Neural progenitor cell (in vitro differentiated cells): ENCODE results near the gene CDX2. TPM values are rescaled to one million over a fixed set of nuclear protein-coding genes. Genes with fewer than 3 reads are reported as not detected.

Experiments used
- DNase-seq: peaks from one replicate; pipeline ENCODE4 v3.0.0-alpha.2; 2016; ENCODE audit warnings: low spot score
- H2AFZ ChIP-seq: fragments of 200-600 bp; sonication (generic); replicated peaks from 2 replicates; pipeline ENCODE4 v1.6.1; 2016; ENCODE audit warnings: antibody characterized with exemption
- H3F3A ChIP-seq: fragments of 200-600 bp; sonication (generic); 2 replicates; pipeline ENCODE4 v1.6.1; 2016; ENCODE audit warnings: antibody characterized with exemption, low read depth
- H3K27ac ChIP-seq: fragments of 200-600 bp; sonication (generic); 2 replicates; pipeline ENCODE4 v1.5.1; 2016; ENCODE audit warnings: mild to moderate bottlenecking
- H3K27me3 ChIP-seq: fragments of 200-600 bp; sonication (generic); 2 replicates; pipeline ENCODE4 v1.6.1; 2016; ENCODE audit warnings: mild to moderate bottlenecking, moderate library complexity
- H3K36me3 ChIP-seq: fragments of 200-600 bp; sonication (generic); 2 replicates; pipeline ENCODE4 v1.5.1; 2016
- H3K4me1 ChIP-seq: fragments of 200-600 bp; sonication (generic); 2 replicates; pipeline ENCODE4 v1.6.1; 2016; ENCODE audit warnings: mixed run types
- H3K4me2 ChIP-seq: fragments of 200-600 bp; sonication (generic); 2 replicates; pipeline ENCODE4 v1.6.1; 2016
- H3K4me3 ChIP-seq: fragments of 200-600 bp; sonication (generic); 2 replicates; pipeline ENCODE4 v1.5.1; 2016
- H3K79me2 ChIP-seq: fragments of 200-600 bp; sonication (generic); 2 replicates; pipeline ENCODE4 v1.6.1; 2016; ENCODE audit warnings: low read depth
- H3K9ac ChIP-seq: fragments of 200-600 bp; sonication (generic); 2 replicates; pipeline ENCODE4 v1.6.1; 2016
- H3K9me3 ChIP-seq: fragments of 200-600 bp; sonication (generic); 2 replicates; pipeline ENCODE4 v1.5.1; 2016; ENCODE audit warnings: low read depth
- H4K20me1 ChIP-seq: fragments of 200-600 bp; sonication (generic); 2 replicates; pipeline ENCODE4 v1.6.1; 2016; ENCODE audit warnings: low read depth
- H3K27ac Mint-ChIP-seq: 3 replicates; pipeline ENCODE4 v1.8.0; 2021; ENCODE audit warnings: mixed read lengths
- H3K27me3 Mint-ChIP-seq: 2 replicates; pipeline ENCODE4 v1.8.0; 2022; ENCODE audit warnings: low read depth, mild to moderate bottlenecking, inconsistent platforms, moderate library complexity, mixed read lengths; ENCODE audit not compliant: insufficient read depth
- H3K36me3 Mint-ChIP-seq: 3 replicates; pipeline ENCODE4 v1.8.0; 2021; ENCODE audit warnings: mixed read lengths
- H3K4me1 Mint-ChIP-seq: 3 replicates; pipeline ENCODE4 v1.8.0; 2021; ENCODE audit warnings: mixed read lengths
- H3K4me3 Mint-ChIP-seq: 3 replicates; pipeline ENCODE4 v1.8.0; 2021; ENCODE audit warnings: mild to moderate bottlenecking, moderate library complexity, mixed read lengths
- H3K9me3 Mint-ChIP-seq: 3 replicates; pipeline ENCODE4 v1.8.0; 2020; ENCODE audit warnings: mixed read lengths
- EZH2 ChIP-seq: fragments of 200-600 bp; sonication (generic); IDR thresholded peaks from 2 replicates; pipeline ENCODE4 v1.6.1; 2017; ENCODE audit warnings: antibody characterized with exemption, mild to moderate bottlenecking, moderate library complexity
- EZH2phosphoT487 ChIP-seq: fragments of 200-600 bp; sonication (generic); IDR thresholded peaks from 2 replicates; pipeline ENCODE4 v1.6.1; 2017; ENCODE audit warnings: antibody characterized with exemption
- total RNA-seq: library from RNA; depleted of rRNA; stranded (reverse); fragments of >200 nt; gene quantifications from 2 replicates; pipeline ENCODE4 v1.2.3, GENCODE V29; 2015; ENCODE audit warnings: low replicate concordance
- TF ChIP-seq, protein P1 (sequence below): fragments of 200-600 bp; sonication (generic); IDR thresholded peaks from 2 replicates; pipeline ENCODE4 v1.5.1; 2017; ENCODE audit warnings: antibody characterized with exemption, mild to moderate bottlenecking

The CDX2 gene
- total RNA-seq, 1 donor from 2014 or later: not detected

DNA sequence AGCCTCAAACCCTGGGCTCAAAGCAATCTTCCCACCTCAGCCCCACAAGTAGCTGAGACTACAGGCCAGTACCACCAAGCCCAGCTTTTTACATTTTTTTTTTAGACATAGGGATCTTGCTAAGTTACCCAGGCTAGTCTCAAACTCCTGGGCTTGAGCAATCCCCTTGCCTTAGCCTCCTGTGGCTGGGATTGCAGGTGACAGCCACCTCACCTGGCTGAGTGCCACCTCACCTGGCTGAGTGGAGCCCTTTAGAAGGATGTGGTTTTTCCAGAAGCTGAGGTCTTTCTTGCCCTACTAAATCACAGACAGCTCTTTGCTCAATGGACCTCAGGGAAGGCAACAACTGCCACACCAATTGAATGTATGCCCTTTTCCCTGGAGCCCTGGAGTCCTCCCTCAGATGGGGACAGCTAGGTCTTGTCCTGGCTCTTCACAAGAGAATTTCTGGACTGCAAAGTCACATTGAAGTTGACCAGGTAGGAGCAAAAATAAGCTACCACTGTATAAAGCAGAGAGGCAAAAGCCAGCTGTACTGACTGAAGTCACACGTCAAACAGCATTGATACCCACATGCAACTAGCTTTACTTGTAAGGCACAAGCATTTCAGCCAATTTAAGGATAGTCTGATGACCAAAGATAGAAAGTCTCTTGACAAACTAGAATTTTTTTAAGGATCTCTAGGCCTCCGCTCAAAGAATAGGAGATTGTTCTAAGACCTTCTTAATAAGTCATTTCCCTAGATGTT lies 35.4 kb downstream of the CDX2 start:
- no peak overlapping the region for H3K4me2 ChIP-seq
- no peaks in the 10 kb centered on the region for H3K36me3 Mint-ChIP-seq
- no peaks in the 10 kb centered on the region for H3K4me1 Mint-ChIP-seq
- H3K27ac ChIP-seq: no peak overlapping the region
- H3F3A ChIP-seq: peaks cover 20% of the 10 kb centered on the region
- H3K9me3 Mint-ChIP-seq: no peaks in the 10 kb centered on the region
- no peak overlapping the region for H3K9ac ChIP-seq
- no peaks in the 10 kb centered on the region for H3K9me3 ChIP-seq
- no peaks in the 10 kb centered on the region for H3K36me3 ChIP-seq
- H3K4me3 ChIP-seq: no peak overlapping the region
- peaks cover 27% of the 10 kb centered on the region for H4K20me1 ChIP-seq
- TF ChIP-seq EZH2 (no peak), EZH2phosphoT487 (no peak)
- TF ChIP-seq, protein P1, sequence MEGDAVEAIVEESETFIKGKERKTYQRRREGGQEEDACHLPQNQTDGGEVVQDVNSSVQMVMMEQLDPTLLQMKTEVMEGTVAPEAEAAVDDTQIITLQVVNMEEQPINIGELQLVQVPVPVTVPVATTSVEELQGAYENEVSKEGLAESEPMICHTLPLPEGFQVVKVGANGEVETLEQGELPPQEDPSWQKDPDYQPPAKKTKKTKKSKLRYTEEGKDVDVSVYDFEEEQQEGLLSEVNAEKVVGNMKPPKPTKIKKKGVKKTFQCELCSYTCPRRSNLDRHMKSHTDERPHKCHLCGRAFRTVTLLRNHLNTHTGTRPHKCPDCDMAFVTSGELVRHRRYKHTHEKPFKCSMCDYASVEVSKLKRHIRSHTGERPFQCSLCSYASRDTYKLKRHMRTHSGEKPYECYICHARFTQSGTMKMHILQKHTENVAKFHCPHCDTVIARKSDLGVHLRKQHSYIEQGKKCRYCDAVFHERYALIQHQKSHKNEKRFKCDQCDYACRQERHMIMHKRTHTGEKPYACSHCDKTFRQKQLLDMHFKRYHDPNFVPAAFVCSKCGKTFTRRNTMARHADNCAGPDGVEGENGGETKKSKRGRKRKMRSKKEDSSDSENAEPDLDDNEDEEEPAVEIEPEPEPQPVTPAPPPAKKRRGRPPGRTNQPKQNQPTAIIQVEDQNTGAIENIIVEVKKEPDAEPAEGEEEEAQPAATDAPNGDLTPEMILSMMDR: no peak
- H3K27me3 ChIP-seq: peaks cover 87% of the 10 kb centered on the region
- H3K27me3 Mint-ChIP-seq: peaks cover 43% of the 10 kb centered on the region
- DNase-seq: no peak
- no peaks in the 10 kb centered on the region for H3K4me1 ChIP-seq
- no peaks in the 10 kb centered on the region for H3K79me2 ChIP-seq
- no peak overlapping the region for H3K4me3 Mint-ChIP-seq
- H3K27ac Mint-ChIP-seq: no peak overlapping the region
- no peak overlapping the region for H2AFZ ChIP-seq

DNA sequence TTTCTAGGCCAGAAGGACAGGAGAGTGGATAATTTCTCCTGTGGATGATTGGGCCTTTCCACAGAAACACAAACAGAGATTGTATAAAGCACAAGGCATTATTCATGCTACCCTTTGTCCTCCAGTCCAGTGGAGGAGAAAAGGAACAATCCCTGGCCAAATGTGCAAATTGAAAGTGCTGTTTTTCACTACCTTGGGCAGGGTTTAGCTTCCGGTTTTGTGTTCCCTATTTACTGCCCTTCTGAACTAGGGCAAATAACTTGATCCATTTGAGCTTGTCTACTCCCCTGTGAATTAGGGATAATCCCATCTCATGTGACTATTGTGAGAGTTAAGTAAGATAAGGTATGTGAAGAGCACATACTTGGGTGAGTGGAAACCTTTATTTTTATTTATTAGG lies 36.0 kb downstream of the CDX2 start:
- H3K27ac ChIP-seq: no peak overlapping the region
- Mint-ChIP-seq H3K36me3 (no peaks in the 10 kb centered on the region), H3K27ac (no peak overlapping the region), H3K9me3 (peaks cover under 1% of the 10 kb centered on the region), H3K27me3 (peaks cover 49% of the 10 kb centered on the region), H3K4me1 (no peaks in the 10 kb centered on the region), H3K4me3 (no peak overlapping the region)
- H3K36me3 ChIP-seq: no peaks in the 10 kb centered on the region
- no peak overlapping the region for H3K9ac ChIP-seq
- no peak overlapping the region for H2AFZ ChIP-seq
- peaks cover 20% of the 10 kb centered on the region for H3F3A ChIP-seq
- H4K20me1 ChIP-seq: peaks cover 33% of the 10 kb centered on the region
- DNase-seq: no peak
- H3K9me3 ChIP-seq: no peaks in the 10 kb centered on the region
- no peak for TF ChIP-seq EZH2
- TF ChIP-seq, protein P1: no peak
- no peak for TF ChIP-seq EZH2phosphoT487
- no peak overlapping the region for H3K4me3 ChIP-seq
- H3K4me1 ChIP-seq: no peaks in the 10 kb centered on the region
- peaks cover 87% of the 10 kb centered on the region for H3K27me3 ChIP-seq
- H3K79me2 ChIP-seq: no peaks in the 10 kb centered on the region
- H3K4me2 ChIP-seq: no peak overlapping the region

DNA sequence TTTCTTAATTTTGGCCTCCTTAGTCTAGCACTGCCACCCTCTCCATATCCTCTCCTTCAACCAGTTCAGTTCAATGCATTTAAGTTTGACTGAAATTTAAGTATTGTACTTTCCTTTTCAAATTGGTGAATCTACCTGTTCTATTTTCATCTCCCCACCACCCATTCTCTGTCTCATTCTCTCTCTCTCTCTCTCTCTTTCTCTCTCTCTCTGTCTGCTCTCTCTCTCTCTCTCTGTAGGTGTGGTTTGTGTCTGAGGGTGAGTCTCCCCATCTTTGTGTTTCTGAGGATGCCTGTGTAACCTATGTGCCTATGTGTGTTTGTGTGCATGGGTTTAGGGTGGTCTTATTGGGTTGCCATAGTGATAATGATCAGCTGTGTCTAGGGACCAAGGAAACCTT lies 39.2 kb downstream of the CDX2 start:
- H3K27ac ChIP-seq: no peak overlapping the region
- no peaks in the 10 kb centered on the region for H3K4me1 ChIP-seq
- H3K4me2 ChIP-seq: no peak overlapping the region
- H4K20me1 ChIP-seq: peaks cover 66% of the 10 kb centered on the region
- H2AFZ ChIP-seq: no peak overlapping the region
- no peaks in the 10 kb centered on the region for H3K36me3 ChIP-seq
- peaks cover 13% of the 10 kb centered on the region for H3F3A ChIP-seq
- Mint-ChIP-seq H3K36me3 (no peaks in the 10 kb centered on the region), H3K27ac (no peak overlapping the region), H3K4me3 (no peak overlapping the region), H3K4me1 (no peaks in the 10 kb centered on the region), H3K27me3 (peaks cover 76% of the 10 kb centered on the region), H3K9me3 (peaks cover 7% of the 10 kb centered on the region)
- H3K9ac ChIP-seq: no peak overlapping the region
- no peak for DNase-seq
- no peaks in the 10 kb centered on the region for H3K9me3 ChIP-seq
- no peak overlapping the region for H3K4me3 ChIP-seq
- TF ChIP-seq, protein P1: no peak
- TF ChIP-seq EZH2: no peak
- no peak for TF ChIP-seq EZH2phosphoT487
- H3K79me2 ChIP-seq: no peaks in the 10 kb centered on the region
- H3K27me3 ChIP-seq: peaks cover 96% of the 10 kb centered on the region
